ENCODE data around the gene FAM20C.
A peak's percentile ranks its signal among the peaks of the same experiment; 100 is the strongest.
"Not testable (repeated sequence)": the region's sequence is repeated elsewhere in the genome, so short reads cannot be mapped to it uniquely, and the experiment has no call there.

GRCh38 chr7:263483-264351, 71.3 kb downstream of the FAM20C start:
- TF ChIP-seq, protein P1, sequence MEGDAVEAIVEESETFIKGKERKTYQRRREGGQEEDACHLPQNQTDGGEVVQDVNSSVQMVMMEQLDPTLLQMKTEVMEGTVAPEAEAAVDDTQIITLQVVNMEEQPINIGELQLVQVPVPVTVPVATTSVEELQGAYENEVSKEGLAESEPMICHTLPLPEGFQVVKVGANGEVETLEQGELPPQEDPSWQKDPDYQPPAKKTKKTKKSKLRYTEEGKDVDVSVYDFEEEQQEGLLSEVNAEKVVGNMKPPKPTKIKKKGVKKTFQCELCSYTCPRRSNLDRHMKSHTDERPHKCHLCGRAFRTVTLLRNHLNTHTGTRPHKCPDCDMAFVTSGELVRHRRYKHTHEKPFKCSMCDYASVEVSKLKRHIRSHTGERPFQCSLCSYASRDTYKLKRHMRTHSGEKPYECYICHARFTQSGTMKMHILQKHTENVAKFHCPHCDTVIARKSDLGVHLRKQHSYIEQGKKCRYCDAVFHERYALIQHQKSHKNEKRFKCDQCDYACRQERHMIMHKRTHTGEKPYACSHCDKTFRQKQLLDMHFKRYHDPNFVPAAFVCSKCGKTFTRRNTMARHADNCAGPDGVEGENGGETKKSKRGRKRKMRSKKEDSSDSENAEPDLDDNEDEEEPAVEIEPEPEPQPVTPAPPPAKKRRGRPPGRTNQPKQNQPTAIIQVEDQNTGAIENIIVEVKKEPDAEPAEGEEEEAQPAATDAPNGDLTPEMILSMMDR (IDR thresholded peaks at IDR 0.05), result peak in 1 of 4 experiments; percentile 17
- not testable (repeated sequence) for TF ChIP-seq POLR2A (IDR thresholded peaks at IDR 0.05)
